ENCODE data around the gene NRGN.

Gene NRGN

DNA sequence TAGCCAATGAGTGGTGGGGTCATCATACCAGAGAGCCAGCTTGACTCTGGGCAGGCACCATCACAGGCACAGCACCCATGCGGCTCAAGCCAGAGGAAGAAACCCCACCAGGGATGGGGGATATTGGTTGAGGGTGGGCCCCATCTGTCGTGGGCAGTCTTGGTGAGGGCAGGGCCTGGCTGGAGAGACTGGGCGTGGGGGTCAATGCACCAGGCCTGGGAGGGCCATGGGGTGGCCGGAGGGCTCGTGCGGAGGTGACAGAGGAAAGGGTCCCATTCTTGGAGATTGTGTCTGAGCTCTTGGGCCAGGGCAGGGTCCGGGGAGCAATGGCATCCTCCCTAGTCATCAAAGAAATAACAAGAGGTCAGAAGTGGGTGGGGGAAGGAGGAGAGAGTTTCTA lies 13.9 kb downstream of the NRGN start:
- no peak for DNase-seq (ENCODE audit: extremely low spot score)
- ChIA-PET POLR2A (no interaction called here), CTCF (interaction anchor here (1.8 kb wide), 1 partner anchor 10 kb away, joined by 5 read pairs; no protein-coding TSS in a partner anchor)
- TF ChIP-seq FOXK2 (IDR thresholded peaks at IDR 0.05) (no peak), TARDBP (IDR thresholded peaks at IDR 0.05) (no peak), FOXM1 (IDR thresholded peaks at IDR 0.05; ENCODE audit: borderline replicate concordance) (no peak), HDGF (IDR thresholded peaks at IDR 0.05; ENCODE audit: borderline replicate concordance) (no peak), NFRKB (IDR thresholded peaks at IDR 0.05) (no peak)

- ChIA-PET POLR2A (no interaction called here), CTCF (no interaction called here)
- no peak for DNase-seq (ENCODE audit: extremely low spot score)
- TF ChIP-seq, protein P1, sequence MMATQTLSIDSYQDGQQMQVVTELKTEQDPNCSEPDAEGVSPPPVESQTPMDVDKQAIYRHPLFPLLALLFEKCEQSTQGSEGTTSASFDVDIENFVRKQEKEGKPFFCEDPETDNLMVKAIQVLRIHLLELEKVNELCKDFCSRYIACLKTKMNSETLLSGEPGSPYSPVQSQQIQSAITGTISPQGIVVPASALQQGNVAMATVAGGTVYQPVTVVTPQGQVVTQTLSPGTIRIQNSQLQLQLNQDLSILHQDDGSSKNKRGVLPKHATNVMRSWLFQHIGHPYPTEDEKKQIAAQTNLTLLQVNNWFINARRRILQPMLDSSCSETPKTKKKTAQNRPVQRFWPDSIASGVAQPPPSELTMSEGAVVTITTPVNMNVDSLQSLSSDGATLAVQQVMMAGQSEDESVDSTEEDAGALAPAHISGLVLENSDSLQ (IDR thresholded peaks at IDR 0.05) = no peak
- no peak for TF ChIP-seq ARNT (IDR thresholded peaks at IDR 0.05)
- TF ChIP-seq LEF1 (IDR thresholded peaks at IDR 0.05; ENCODE audit: borderline replicate concordance) = no peak
- TF ChIP-seq ELF4 (IDR thresholded peaks at IDR 0.05) = no peak
- TF ChIP-seq HDGF (IDR thresholded peaks at IDR 0.05; ENCODE audit: borderline replicate concordance) = no peak
- no peak for TF ChIP-seq TARDBP (IDR thresholded peaks at IDR 0.05)
Observed at GRCh38 chr11:124754309-124754708, 14.6 kb downstream of the NRGN start.

DNA sequence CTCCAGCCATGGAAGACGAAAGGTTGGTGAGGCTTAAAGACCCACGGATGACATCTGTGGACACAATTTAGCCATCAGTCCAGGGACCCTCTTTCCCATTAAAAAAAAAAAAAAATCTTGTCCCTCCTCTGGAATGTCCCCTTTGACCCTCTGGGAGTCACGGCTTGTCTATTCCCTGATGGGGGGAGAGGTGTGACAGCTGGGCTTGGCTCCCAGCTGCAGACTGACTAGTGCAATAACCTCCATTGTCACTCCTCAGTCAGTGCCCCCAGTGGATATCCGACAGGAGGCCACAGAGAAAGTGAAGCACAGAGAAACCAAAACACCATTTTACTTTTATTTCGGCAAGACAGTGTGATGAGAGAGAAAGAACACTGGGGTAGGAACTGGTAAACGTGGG lies 15.0 kb downstream of the NRGN start:
- POLR2A ChIA-PET = no interaction called here
- CTCF ChIA-PET = interaction anchor here (0.6 to 1.6 kb wide), 2 partner anchors 36 to 112 kb away, joined by 3 to 4 read pairs; no protein-coding TSS in a partner anchor
- TF ChIP-seq CTBP1 (IDR thresholded peaks at IDR 0.05; ENCODE audit: borderline replicate concordance) = no peak
- TF ChIP-seq ZNF384 (IDR thresholded peaks at IDR 0.05) = no peak
- no peak for DNase-seq (ENCODE audit: extremely low spot score)

DNA sequence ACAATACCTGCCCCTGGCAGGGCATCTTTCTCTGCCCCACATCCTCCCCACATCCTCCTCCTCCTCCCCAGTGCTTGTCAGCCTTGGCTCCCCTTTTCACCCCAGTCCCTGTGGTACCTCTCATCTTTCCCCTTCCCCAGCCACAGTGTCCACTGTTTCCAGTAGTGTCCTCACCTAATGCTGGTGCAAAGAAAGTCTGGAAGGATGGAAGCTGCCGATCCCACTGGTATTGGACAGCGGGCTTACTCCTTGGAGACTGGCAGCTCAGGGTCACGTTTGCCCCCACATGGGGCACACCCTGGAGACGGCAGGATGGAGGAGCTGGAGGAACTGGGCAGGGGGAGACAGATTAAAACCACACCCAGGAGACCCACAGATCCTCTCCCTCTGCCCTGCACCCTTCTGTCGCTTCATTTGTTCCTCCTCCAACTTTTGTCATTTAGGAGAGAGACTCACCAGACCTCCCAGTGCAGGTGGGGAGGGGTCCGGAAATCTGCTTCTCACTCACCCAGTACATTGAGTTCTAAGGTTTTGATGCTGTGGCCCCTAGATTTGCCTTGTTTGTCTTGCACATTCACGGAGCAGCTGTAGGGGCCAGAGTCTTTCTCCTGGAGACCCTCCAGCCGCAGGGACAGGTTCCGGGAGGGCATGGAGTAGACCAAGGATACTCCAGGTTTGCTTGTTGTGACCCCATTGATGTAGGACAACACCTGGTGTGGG lies 16.5 kb downstream of the NRGN start:
- POLR2A ChIA-PET = interaction anchor here (0.6 kb wide), 1 partner anchor 1124 kb away, joined by 3 read pairs; no protein-coding TSS in a partner anchor
- no peak for TF ChIP-seq CTBP1 (IDR thresholded peaks at IDR 0.05; ENCODE audit: borderline replicate concordance)
- TF ChIP-seq FOXM1 (IDR thresholded peaks at IDR 0.05; ENCODE audit: borderline replicate concordance) = no peak
- TF ChIP-seq BHLHE40 (IDR thresholded peaks at IDR 0.05; ENCODE audit: borderline replicate concordance) = no peak
- CTCF ChIA-PET = interaction anchor here (1.6 kb wide), 1 partner anchor 110 kb away, joined by 4 read pairs; no protein-coding TSS in a partner anchor
- DNase-seq (ENCODE audit: extremely low spot score) = no peak

DNA sequence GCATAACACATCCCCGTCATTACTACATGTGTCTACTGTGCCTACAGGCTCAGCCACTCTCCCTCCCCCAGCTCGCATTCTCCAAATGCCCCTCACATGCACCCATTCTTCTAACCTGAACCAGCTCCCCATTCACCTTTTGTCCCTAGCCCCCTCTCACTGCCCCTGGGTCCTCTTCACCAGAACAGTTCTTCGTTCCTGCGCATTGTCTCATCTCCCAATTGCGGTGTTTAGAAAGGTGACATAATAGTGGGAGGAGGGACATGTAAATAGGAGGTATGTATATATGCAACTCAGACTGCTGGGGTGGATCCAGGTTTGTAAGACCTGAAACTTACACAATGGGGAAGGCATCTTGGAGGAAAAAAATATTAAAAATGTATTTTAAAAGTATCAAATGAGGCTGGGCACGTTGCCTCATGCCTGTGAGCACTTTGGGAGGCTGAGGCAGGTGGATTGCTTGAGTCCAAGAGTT lies 17.0 kb downstream of the NRGN start:
- no peak for DNase-seq (ENCODE audit: extremely low spot score)
- ChIA-PET POLR2A (interaction anchor here (0.6 kb wide), 1 partner anchor 1123 kb away, joined by 3 read pairs; no protein-coding TSS in a partner anchor), CTCF (no interaction called here)
- no peak for TF ChIP-seq TARDBP (IDR thresholded peaks at IDR 0.05)
- TF ChIP-seq ARNT (IDR thresholded peaks at IDR 0.05) = no peak
- no peak for TF ChIP-seq ELF4 (IDR thresholded peaks at IDR 0.05)
- TF ChIP-seq FOXA1 (IDR thresholded peaks at IDR 0.05) = no peak
- TF ChIP-seq NFRKB (IDR thresholded peaks at IDR 0.05) = no peak
- no peak for TF ChIP-seq BHLHE40 (IDR thresholded peaks at IDR 0.05; ENCODE audit: borderline replicate concordance)
- TF ChIP-seq LEF1 (IDR thresholded peaks at IDR 0.05; ENCODE audit: borderline replicate concordance) = no peak
- no peak for TF ChIP-seq SUZ12 (IDR thresholded peaks at IDR 0.05)
- no peak for TF ChIP-seq CTBP1 (IDR thresholded peaks at IDR 0.05; ENCODE audit: borderline replicate concordance)
- no peak for TF ChIP-seq L3MBTL2 (conservative IDR thresholded peaks at IDR 0.05)

GRCh38 chr11:124757320-124757719 lies 17.6 kb downstream of the NRGN start:
- no peak for DNase-seq (ENCODE audit: extremely low spot score)
- ChIA-PET POLR2A (no interaction called here), CTCF (no interaction called here)
- no peak for TF ChIP-seq L3MBTL2 (conservative IDR thresholded peaks at IDR 0.05)
- no peak for TF ChIP-seq SUZ12 (IDR thresholded peaks at IDR 0.05)
- TF ChIP-seq NFRKB (IDR thresholded peaks at IDR 0.05) = no peak
- TF ChIP-seq FOXK2 (IDR thresholded peaks at IDR 0.05) = no peak
- TF ChIP-seq FOXA1 (IDR thresholded peaks at IDR 0.05) = no peak
- TF ChIP-seq ARNT (IDR thresholded peaks at IDR 0.05) = no peak
- TF ChIP-seq CTBP1 (IDR thresholded peaks at IDR 0.05; ENCODE audit: borderline replicate concordance) = no peak
- no peak for TF ChIP-seq BHLHE40 (IDR thresholded peaks at IDR 0.05; ENCODE audit: borderline replicate concordance)
- no peak for TF ChIP-seq SP1 (IDR thresholded peaks at IDR 0.05)
- TF ChIP-seq HDGF (IDR thresholded peaks at IDR 0.05; ENCODE audit: borderline replicate concordance) = no peak
- no peak for TF ChIP-seq FOXM1 (IDR thresholded peaks at IDR 0.05; ENCODE audit: borderline replicate concordance)
- TF ChIP-seq ELF4 (IDR thresholded peaks at IDR 0.05) = no peak

DNA sequence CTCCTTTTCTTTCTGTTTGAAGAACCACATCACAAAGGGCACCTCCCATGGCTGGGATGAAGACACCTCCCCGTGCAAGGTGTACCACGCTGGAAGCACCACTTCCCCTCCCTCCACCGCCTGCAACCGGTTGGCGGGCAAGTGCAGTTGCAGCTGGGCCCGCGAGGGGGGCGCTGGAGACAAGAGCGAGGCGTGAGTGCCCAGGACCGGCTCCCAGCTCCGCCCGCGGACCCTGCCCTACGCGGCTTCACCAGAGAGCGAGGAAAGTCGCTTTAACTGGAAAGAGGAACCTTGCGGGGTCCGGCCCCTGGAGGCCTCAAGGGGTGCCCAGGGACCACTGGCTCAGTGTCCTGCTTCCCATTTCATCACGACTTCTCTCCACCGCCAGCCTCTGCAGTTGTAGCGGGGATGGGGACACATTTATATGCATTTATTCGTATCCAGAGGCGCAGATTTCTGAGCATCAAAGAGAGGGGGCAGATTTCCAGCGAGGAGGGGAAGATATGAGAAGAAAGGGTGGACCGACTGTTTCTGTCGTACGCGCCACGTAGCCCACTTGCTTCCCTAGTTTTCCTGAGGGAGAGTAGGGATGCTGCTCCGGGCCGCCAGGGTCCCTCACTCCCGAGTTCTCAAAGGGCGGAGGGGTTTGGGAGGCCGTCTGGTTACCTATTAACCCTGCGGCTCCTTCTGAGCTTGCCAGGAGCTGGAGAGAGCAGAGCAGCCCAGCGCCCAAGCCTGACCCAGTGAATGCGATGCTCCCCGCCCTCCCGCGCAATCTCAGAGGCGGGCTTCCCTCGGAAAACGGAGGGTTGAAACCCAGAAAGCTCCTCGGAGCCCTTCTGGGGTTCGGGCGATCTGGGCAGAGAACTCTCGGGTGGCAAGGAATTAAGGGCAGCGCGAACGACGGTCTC lies 18.9 kb downstream of the NRGN start:
- CTCF ChIA-PET = interaction anchor here (0.6 to 1.3 kb wide), 6 partner anchors 11 to 1048 kb away, joined by 3 to 4 read pairs (median 3); no protein-coding TSS in a partner anchor
- POLR2A ChIA-PET = interaction anchor here (1.1 to 1.2 kb wide), 2 partner anchors 10 to 86 kb away, joined by 4 read pairs; no protein-coding TSS in a partner anchor
- DNase-seq (ENCODE audit: extremely low spot score) = peak; percentile 55
- no peak for TF ChIP-seq SP1 (IDR thresholded peaks at IDR 0.05)
- no peak for TF ChIP-seq FOXM1 (IDR thresholded peaks at IDR 0.05; ENCODE audit: borderline replicate concordance)
- TF ChIP-seq BHLHE40 (IDR thresholded peaks at IDR 0.05; ENCODE audit: borderline replicate concordance) = no peak
- TF ChIP-seq ELF4 (IDR thresholded peaks at IDR 0.05) = no peak
- no peak for TF ChIP-seq TARDBP (IDR thresholded peaks at IDR 0.05)
- no peak for TF ChIP-seq HDGF (IDR thresholded peaks at IDR 0.05; ENCODE audit: borderline replicate concordance)
- TF ChIP-seq, protein P1 (IDR thresholded peaks at IDR 0.05) = no peak
- TF ChIP-seq NFRKB (IDR thresholded peaks at IDR 0.05) = no peak
- TF ChIP-seq ZNF384 (IDR thresholded peaks at IDR 0.05) = no peak
- TF ChIP-seq L3MBTL2 (conservative IDR thresholded peaks at IDR 0.05) = no peak
- no peak for TF ChIP-seq ARNT (IDR thresholded peaks at IDR 0.05)
- no peak for TF ChIP-seq SUZ12 (IDR thresholded peaks at IDR 0.05)
- TF ChIP-seq FOXK2 (IDR thresholded peaks at IDR 0.05) = no peak
- TF ChIP-seq FOXA1 (IDR thresholded peaks at IDR 0.05) = no peak
- TF ChIP-seq LEF1 (IDR thresholded peaks at IDR 0.05; ENCODE audit: borderline replicate concordance) = no peak

Measured in HEK293T (cell line).